HG03439 (cell line): ENCODE measurements around the gene ARHGAP42.

ENCODE experiments used
- ATAC-seq: cut with Tn5 transposase; IDR thresholded peaks from one replicate; pipeline ENCODE4 v1.9.1; 2021; ENCODE audit warnings: mild to moderate bottlenecking, moderate library complexity; ENCODE audit not compliant: unreplicated experiment

Gene ARHGAP42

GRCh38 chr11:100791103-100791502 is 104.0 kb downstream of the ARHGAP42 start:
- no peak for ATAC-seq

- ATAC-seq = no peak
These were observed 104.8 kb downstream of the ARHGAP42 start for GRCh38 chr11:100791860-100792259.

- ATAC-seq = no peak
These were observed 106.4 kb downstream of the ARHGAP42 start for GRCh38 chr11:100793525-100793924.

- ATAC-seq = no peak
These were observed 107.4 kb downstream of the ARHGAP42 start for GRCh38 chr11:100794446-100794845.

- ATAC-seq = no peak
These were observed 112.4 kb downstream of the ARHGAP42 start for GRCh38 chr11:100799445-100799844.

GRCh38 chr11:100800202-100800601 is 113.1 kb downstream of the ARHGAP42 start:
- no peak for ATAC-seq

- no peak for ATAC-seq
These were observed 114.3 kb downstream of the ARHGAP42 start for GRCh38 chr11:100801225-100801999.

- no peak for ATAC-seq
These were observed 118.6 kb downstream of the ARHGAP42 start for GRCh38 chr11:100805506-100806199.

GRCh38 chr11:100806296-100806695 is 119.2 kb downstream of the ARHGAP42 start:
- no peak for ATAC-seq

- no peak for ATAC-seq
These were observed 121.9 kb downstream of the ARHGAP42 start for GRCh38 chr11:100808904-100809491.

- no peak for ATAC-seq
These were observed 123.1 kb downstream of the ARHGAP42 start for GRCh38 chr11:100810146-100810545.

- no peak for ATAC-seq
These were observed 123.6 kb downstream of the ARHGAP42 start for GRCh38 chr11:100810666-100811065.

- no peak for ATAC-seq
These were observed 125.4 kb downstream of the ARHGAP42 start for GRCh38 chr11:100812517-100812916.

- no peak for ATAC-seq
These were observed 128.8 kb downstream of the ARHGAP42 start for GRCh38 chr11:100815787-100816330.

- no peak for ATAC-seq
These were observed 129.7 kb downstream of the ARHGAP42 start for GRCh38 chr11:100816823-100817222.

- no peak for ATAC-seq
These were observed 130.5 kb downstream of the ARHGAP42 start for GRCh38 chr11:100817620-100818019.

- ATAC-seq = no peak
These were observed 133.5 kb downstream of the ARHGAP42 start for GRCh38 chr11:100820621-100821020.

- ATAC-seq = no peak
These were observed 134.1 kb downstream of the ARHGAP42 start for GRCh38 chr11:100821198-100821597.

- no peak for ATAC-seq
These were observed 136.3 kb downstream of the ARHGAP42 start for GRCh38 chr11:100823360-100823759.

GRCh38 chr11:100824041-100824809 is 137.1 kb downstream of the ARHGAP42 start:
- ATAC-seq = no peak

GRCh38 chr11:100825626-100826025 is 138.5 kb downstream of the ARHGAP42 start:
- ATAC-seq = no peak
